GM19240 (cell line): ENCODE results near the gene LAMA3.

Source experiments
- DNase-seq: peaks from one replicate; pipeline ENCODE4 v3.0.0; 2011; ENCODE audit warnings: low spot score; ENCODE audit not compliant: insufficient read length

LAMA3 gene

DNA sequence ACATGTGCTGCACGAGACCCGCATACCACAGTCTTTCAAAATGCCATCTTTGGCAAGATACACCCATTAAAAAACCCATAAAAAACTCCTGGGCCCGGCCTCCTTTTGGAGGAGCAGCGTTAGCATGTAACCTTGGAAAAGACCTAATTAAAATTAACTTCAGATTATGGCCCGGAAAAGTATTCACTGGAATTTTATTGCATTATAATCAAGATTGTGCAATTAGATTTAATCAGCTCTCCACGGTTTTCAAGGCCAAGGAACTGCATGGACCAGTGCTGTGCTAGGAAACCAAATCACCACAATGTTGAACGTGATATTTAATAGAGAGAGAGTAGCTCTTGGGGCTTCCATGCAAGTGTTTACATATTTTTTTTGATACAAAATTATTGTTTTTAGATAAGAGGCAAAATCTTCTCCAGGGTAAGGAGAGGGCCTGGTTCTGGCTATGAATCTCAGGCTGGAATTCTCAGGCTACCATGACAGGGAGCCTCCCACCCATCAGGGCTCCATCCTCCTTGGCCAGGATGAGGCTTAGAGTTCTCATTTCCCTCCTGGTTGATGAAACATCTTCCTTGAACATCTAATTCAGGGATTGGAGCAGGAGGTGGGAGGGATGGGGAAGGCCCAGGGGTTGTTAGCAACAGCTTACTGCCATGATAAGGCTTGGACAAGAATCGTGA is 243.3 kb downstream of the LAMA3 start:
- no peak for DNase-seq

DNA sequence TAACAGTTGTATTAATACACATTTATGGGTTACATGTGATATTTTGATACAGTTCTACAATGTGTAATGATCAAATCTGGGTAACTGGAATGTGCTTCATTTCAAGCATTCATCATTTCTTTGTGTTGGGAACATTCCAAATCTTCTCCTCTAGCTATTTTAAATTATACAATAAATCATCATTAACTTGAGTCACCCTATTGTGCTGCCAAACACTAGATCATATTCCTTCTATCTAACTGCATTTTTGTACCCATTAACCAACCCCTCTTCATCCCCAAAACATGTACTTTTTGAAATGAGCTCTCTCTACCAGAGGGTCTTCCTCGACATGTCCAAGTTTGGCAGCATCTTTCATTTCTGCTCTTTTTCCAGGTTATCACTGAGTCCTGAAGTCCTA is 244.2 kb downstream of the LAMA3 start:
- no peak for DNase-seq

DNA sequence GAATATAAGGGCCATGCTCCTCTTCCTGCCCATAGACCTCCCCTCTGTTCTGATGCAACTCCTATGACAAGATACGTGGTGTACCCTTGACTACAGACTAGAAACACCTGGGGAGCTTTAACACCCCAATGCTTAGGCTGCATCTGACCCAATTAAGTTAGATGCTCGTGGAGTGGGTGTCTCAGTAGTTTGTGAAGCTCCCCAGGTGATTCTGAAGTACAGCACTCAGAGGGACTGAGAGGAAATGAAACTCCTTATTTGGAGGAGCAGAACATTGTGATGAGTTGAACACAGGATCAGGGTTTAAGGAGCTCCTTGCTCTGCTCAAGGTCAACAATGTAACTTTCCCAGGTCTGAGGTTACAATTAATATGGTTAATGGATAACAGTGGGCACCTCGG is 245.0 kb downstream of the LAMA3 start:
- no peak for DNase-seq

DNA sequence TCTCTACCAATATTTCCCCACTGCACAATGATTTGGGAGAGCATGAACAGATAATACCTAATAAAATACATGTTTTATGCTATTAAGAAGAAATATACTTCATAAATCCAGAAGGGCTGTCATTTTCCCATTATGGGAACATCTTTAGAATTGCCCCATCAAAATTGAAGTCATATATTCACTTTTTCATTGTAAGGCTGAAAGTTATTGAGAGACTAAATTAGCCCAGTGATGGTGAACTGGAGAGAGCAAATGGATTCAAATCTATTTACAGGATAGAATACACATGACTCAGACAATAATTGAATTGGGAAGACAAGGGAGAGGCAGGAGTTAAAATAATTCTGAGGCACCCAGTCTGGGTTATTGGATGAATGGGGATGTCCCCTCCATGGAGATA is 245.6 kb downstream of the LAMA3 start:
- DNase-seq = no peak

DNA sequence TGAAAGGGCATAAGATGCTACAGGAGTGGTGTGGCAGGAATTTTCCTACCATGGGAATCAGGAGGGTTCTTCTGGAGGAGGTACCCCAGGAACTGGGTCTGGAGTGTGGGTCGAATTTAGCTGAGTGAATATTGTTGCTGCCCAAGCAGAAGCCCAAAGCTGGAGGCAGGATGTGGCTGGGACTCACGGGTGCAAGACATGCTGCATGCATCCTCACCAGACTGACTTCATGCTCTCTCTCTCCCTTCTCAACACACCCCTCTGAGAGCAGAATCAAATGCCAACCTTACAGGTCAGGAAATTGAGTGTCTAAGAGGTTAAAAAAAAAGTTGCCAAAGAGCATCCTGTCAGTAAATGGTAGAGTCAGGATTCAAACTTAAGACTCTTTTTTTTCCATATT is 246.6 kb downstream of the LAMA3 start:
- no peak for DNase-seq

DNA sequence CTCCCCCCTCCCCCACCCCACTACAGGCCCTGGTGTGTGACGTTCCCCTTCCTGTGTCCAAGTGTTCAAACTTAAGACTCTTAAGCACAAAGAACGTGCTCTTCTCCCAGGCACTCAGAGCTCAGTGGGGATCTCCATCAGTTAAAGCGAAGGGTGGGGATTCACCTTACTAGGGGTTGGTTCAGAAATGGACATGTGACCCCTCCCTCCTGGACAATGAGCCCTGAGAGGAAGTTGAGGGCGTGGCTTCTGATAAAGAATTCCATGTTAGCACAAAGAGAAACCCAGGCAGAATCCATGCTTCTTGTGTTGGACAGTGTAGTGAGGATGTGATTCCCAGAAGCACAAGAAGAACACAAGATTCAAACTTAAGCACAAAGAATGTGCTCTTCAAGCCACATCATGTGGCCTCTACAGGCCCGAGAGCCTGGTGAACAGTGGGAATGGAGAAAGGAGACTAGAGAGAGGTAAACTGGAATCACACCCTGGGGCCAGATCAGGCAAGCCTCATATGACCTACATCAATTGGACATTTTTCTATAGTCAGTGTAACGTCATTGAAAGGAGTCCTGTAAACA is 247.2 kb downstream of the LAMA3 start:
- DNase-seq = no peak

DNA sequence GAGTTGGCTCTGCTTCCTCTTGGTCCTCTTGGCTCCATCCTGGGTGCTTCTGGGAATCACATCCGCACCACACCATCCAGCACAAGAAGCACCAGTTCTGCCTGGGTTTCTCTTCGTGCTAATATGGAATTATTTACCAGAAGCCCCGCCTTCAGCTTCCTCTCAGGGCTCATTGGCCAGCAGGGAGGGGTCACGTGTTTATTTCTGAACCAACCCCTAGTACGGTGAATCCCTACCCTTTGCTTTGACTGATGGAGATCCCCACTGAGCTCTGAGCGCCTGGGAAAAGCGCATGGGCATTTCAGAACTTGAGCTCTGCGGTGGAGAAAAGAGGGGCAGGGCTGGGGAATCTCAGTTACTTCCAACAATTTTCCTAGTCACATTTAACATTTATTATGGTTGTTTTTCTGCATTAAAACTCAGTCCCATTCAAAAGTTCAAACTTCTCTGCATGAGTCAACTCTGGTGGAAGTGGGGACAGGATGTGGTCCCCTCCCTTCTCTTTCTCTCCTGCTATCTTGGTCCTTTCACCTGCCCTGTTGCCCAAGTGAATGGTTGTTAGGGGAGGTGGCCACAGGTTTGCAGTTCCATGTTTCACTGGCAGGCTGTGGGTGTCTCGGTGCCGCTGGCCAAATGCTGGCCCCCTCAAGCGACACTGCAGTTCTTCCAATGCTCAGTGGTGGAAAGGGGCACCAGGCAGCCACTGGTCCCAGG is 248.9 kb downstream of the LAMA3 start:
- DNase-seq = no peak

DNA sequence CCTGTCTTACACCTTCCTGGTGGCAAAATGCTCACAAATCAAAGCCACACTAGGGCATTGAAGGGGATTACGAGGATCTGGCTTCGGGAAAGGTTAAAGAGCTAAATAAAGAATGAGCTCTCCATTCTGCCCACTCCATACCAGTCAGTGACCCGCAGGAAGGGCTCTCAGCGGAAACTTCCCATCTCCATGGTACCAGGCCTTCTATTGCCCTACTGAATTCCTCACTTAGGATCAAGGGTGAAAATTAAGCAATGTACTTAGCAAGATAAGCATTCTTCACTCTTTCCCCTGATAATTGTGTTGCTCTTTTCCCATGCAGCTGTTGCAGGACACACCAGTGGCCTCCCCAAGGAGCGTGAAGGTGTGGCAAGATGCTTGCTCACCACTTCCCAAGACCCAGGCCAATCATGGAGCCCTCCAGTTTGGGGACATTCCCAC is 249.7 kb downstream of the LAMA3 start:
- DNase-seq = no peak

DNA sequence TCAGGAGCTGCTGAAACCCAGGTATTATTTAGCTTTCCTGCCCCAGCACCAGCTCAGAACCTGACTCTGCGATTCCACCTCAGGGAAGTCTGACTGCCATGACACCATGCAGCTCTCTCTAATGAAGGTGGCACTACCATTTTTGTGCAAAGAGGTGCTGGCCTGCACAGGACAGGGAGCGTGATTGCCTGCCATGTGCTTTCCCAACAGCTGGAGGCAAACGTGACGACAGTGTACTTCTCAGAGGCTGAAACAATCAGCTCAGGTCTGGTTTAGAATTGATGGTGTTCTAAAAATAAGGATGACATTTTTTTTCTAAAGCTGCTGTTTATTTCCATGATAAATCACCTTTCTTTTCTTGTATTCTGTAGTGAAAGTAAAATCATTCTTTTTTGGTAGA is 250.1 kb downstream of the LAMA3 start:
- no peak for DNase-seq

DNA sequence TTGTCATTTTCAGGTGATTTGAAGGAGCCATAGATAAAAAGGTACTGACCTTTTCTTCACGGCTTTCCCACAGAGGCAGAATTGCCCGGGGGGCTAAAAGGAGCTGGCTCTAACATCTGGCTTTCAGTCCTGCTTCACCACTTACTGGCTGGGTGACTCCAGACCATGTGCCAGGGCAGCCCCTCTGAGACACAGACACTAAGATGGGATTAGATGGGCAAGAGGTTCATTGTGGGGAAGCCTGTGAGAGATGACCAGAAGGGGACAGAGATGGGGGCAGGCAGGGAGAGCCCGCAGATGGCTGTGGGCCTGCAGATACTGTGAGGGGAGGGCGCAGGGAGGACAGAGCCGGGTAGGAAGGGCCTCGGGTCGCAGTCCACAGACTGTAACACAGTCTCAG is 250.6 kb downstream of the LAMA3 start:
- no peak for DNase-seq

DNA sequence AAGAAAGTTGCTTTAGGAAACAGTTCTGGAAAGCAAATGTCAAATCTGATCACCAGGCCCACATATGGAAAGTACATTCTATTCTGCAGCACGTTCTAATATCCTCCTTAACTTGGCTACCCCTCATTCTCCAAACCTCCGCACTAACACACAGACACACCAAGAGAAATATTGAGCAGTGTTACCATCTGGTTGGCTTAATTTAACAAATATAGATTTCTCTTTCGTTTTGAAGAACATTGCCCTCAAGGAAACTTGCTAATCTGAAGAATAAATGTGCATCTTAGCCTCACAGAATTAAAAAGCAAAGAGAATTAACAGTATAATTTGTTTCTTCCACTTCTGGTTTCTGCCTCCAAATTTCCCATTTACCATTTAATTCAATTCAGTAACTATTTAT is 252.5 kb downstream of the LAMA3 start:
- no peak for DNase-seq

DNA sequence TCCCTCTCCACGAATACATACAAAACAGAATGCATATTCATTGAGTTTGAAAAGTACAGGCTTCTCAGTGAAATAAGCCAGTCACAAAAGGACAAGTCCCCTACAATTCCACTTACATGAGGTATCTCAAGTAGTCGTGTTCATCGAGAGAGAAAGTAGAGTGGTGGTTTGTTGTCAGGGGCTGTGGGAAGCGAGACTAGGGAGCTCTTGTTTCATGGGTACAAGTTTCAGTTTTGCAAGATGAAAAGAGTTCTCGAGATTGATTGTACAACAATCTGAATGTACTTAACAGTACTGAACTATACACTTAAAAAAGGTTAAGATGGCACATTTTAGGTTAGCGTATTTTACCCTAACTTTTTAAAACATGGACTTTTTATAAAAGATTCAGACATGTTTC is 253.9 kb downstream of the LAMA3 start:
- peak; percentile 27 for DNase-seq

DNA sequence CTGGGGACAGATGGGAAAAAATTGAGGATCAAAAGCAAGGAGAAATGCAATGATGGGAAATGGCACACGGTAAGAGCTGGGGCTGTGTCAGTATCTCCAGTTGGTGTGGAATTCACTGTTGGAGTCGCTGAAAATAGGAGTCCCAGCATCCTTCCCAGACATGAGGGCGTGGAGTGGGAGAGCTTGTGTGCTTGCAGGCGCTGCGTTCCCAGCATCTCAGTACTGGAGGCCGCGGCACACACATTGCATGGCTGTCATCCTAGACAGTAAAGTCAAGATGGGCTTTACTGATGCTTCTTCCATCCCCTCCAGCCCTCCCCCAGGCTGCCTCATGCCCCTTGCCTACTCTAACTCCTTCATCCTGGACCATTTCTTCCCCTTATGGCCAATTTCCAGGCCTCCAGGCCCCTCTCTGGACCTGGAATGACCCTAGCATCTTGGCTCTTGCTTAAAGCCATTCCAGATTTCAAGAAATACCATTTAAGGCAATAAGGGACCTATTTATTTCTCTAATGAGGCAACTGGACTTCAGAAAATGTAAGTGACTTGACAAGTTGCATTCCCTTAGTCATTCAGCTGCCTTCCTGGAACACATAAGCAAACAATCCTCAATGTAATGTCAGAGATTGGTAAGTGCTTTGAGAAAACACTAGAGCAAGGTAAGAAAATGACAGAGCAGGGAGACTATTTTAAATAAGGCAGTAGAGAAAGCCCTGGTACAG is 254.8 kb downstream of the LAMA3 start:
- DNase-seq = no peak

DNA sequence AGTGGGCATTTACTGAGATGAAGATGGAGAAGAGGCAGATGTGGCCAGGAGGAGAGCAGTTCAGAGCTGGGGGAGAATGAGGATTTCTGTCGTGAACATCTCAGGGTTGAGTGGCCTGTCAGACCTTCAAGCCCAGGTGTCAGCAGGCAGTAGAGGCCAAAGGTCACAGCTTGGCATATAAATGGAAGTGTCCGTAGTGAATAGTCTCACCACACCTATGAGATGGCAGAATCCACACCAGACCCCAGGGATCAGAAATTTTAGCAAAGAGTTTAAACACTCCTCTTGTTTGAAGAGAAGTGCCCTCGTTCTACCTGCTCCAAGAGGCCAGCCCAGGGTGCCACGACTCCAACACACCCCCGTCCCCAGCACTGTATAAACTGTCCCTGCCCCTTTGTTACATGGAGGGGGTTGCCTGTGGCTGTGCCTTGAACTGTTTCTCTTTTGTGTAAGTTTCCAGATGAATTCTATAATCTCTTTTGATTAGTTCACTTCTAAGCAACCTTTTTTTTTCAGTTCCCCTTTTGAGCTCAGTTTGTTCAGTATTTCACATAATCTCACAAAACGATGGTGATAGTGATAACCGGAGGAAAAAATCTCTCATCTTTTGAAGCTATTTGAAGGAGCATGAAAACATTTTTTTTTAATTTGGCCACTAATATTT is 256.3 kb downstream of the LAMA3 start:
- no peak for DNase-seq

DNA sequence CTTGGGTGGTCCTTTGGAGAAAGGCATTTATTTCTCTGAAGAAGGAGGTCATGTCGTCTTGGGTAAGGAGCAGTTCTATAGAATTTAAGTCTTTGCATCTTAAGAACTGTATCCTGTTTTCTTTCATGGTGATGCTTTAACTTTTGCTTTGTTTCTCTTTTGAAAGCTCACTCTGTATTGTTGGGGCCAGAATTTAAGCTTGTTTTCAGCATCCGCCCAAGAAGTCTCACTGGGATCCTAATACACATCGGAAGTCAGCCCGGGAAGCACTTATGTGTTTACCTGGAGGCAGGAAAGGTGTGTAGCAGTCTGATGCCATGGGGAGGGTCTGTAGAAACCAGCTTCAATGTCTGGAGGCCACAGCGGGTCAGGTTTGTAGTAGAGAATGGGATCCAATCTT is 260.6 kb downstream of the LAMA3 start:
- no peak for DNase-seq

DNA sequence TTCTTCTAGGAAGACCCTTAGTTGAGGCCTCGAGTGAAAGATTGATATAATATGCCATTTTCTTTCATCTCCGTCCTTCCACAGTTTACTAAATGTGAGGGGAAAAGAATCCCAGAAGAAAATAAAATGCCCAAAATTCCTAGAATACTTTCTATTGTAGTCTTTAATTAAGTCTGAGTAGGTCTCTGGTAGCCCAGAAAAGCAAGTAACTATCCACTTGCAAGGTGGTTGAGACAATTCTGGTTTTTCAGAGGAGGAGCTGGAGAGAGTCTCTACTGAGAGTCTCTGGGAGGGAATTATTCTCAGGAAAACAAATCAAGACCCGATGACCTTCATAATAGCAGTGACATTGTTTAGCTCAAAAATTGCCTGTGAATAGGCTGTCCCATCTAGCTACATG is 261.4 kb downstream of the LAMA3 start:
- DNase-seq = no peak

DNA sequence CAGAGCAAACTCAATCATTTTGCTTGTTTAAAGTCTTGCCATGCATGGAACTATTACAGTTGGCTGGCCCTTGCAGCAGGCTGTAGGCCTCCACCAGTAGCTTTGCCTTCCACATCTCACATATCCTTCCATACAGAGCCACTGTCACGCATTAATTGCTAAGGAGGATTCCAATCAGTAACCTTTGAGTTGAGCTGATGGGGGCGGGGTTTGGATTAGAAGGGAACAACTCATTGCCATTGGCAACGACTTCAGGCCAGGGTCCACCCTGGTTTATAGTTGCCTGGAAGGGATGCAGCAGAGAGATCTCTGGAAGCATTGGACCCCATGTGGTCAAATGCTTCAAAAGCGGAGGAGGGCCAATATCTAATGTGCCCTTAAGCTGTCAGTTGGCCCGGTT is 262.0 kb downstream of the LAMA3 start:
- no peak for DNase-seq

DNA sequence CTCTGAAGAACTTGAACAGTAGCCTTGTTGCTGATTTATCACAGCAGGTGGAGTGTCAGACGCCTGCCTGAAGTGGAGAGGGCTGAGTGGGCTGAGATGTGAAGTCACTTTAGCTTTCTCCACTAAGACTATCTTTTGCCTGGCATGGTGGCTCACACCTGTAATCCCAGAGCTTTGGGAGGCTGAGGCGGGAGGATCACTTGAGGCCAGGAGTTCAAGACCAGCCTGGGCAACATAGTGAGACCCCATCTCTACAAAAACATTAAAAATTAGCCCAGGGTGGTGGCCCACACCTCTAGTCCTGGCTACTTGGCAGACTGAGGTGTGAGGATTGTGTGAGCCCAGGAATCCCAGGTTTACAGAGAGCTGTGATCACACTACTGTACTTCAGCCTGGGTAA is 264.7 kb downstream of the LAMA3 start:
- no peak for DNase-seq

DNA sequence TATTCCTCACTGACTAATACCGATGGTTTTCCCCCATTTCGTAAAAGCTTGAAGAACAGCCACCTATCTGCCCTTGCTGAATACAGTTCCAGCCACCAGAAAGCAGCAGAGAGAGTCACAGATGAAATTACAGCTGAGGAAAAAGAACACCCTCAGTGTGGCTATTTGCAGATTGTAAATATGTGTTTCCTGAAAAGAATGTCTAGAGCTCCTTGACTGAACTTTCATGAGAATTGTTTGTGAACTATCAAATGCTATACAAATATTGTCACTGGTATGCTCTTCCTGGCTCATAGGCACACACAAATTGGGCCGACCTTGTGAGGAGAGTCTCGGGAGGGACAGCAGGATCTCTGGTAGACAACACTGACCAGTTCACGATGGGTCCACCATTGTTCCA is 267.2 kb downstream of the LAMA3 start:
- DNase-seq = no peak

DNA sequence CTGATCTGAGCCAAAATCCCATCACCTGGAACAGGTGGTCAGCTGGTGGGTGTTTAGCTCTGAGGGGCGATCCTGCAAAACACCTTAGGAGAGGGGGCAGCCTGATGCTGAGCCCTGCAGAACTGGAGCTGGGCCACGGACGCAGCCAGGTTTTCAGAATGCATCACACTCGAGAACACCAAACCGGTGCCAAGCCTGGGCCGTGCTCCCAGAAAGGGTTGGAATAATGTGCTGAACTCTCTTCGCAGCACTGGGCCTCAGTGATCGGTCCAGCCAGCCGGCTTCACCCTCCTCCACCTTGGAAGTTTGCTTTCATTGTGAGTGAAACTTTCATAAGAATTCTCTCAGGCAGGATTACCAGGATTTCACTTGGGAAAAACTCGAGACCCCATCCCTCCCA is 268.8 kb downstream of the LAMA3 start:
- DNase-seq = no peak

DNA sequence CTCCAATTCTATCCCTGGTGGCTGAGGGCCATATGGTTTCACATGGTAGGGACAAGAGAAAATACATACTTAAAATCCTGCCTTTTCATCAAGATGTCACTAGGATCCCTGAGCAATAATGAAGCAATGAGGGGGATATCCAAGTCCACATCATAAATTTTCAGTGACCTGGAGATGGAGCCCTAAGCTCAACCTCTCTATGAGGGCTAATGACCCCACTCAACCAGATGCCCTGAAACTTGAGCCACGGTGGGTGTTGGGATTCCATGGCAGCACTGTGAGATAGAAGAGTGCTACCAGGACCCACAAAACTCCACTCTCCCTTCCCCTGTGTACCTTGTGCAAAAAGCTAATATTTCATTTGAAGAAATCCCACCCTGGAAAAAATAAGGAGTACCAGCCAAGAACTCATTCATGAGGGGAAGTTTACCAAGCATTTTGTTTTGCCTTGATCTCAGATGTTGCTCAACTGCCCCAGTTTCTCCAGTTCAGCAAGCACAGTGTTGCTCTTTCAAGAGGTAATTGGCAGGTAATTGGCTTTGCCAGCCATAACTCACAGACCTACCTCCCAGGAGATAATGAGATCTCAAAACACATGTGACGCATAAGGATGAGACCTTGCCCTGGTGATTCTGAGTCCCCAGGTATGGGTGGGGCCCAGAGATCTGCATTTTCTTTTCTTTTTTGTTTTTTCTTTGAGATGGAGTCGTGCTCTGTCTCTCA is 274.4 kb downstream of the LAMA3 start:
- no peak for DNase-seq
